ENCODE data around the gene NFIB.

NFIB gene

DNA sequence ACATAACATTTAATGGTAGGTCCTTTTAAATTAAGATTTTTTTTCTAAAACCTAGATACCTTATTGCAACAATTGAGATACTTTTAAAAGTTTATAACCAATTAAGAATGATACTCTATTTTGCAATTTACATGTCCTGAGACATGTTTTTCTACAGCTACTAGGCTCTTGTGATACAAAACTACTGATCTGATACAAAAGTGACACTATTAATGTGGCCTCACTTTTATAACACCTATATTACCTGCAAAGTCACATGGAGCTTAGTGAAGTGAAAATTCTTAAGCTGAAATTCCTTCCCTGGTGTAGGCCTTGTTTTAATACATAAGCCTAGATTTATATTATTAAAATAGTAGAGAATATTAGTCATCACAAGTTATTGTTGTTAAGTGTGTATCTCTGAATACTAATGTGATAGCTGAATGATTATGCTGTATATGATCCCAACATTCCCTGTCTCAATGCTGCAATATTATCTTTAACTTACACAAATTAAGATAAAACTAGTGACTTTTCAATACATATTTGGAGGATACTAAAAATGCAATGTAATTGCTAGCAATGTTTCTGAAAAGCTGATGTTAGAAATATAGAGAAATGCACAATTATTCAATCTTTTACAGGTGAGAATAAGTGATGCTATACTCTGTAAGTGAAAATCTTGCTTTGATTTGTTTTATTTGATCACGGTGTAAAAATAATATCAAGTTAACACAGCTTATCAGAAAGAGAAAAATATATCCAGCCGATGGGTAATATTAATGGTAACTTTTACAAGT is 2.6 kb downstream of the NFIB start:
- Histone ChIP-seq H3K9ac (ENCODE audit: low read depth, low read length, poor library complexity, severe bottlenecking) (no peak overlapping the region), H3K79me2 (ENCODE audit: insufficient read depth, low read length) (no peaks in the 10 kb centered on the region), H3K9me3 (ENCODE audit: insufficient read depth, low read depth, low read length) (no peaks in the 10 kb centered on the region), H3K27me3 (ENCODE audit: insufficient read depth, low read length, poor library complexity, severe bottlenecking) (peaks cover 5% of the 10 kb centered on the region), H3K36me3 (ENCODE audit: insufficient read depth, low read length) (no peaks in the 10 kb centered on the region), H2AFZ (ENCODE audit: low read length) (no peak overlapping the region), H3K9me2 (replicated peaks; ENCODE audit: low read depth, low read length) (no peaks in the 10 kb centered on the region), H3K4me1 (ENCODE audit: insufficient read depth, low read length, poor library complexity, severe bottlenecking) (no peaks in the 10 kb centered on the region), H3F3A (ENCODE audit: low read depth) (no peaks in the 10 kb centered on the region), H3K4me3 (ENCODE audit: low read length, poor library complexity, severe bottlenecking) (no peak overlapping the region), H4K20me1 (ENCODE audit: insufficient read depth, low read length, poor library complexity, severe bottlenecking) (no peaks in the 10 kb centered on the region), H3K4me2 (ENCODE audit: low read depth, low read length, poor library complexity, severe bottlenecking) (no peak overlapping the region)
- TF ChIP-seq, protein P1, sequence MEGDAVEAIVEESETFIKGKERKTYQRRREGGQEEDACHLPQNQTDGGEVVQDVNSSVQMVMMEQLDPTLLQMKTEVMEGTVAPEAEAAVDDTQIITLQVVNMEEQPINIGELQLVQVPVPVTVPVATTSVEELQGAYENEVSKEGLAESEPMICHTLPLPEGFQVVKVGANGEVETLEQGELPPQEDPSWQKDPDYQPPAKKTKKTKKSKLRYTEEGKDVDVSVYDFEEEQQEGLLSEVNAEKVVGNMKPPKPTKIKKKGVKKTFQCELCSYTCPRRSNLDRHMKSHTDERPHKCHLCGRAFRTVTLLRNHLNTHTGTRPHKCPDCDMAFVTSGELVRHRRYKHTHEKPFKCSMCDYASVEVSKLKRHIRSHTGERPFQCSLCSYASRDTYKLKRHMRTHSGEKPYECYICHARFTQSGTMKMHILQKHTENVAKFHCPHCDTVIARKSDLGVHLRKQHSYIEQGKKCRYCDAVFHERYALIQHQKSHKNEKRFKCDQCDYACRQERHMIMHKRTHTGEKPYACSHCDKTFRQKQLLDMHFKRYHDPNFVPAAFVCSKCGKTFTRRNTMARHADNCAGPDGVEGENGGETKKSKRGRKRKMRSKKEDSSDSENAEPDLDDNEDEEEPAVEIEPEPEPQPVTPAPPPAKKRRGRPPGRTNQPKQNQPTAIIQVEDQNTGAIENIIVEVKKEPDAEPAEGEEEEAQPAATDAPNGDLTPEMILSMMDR (conservative IDR thresholded peaks at IDR 0.05; ENCODE audit: low read length): no peak
- TF ChIP-seq EZH2phosphoT487 (IDR thresholded peaks at IDR 0.05; ENCODE audit: borderline replicate concordance): no peak

DNA sequence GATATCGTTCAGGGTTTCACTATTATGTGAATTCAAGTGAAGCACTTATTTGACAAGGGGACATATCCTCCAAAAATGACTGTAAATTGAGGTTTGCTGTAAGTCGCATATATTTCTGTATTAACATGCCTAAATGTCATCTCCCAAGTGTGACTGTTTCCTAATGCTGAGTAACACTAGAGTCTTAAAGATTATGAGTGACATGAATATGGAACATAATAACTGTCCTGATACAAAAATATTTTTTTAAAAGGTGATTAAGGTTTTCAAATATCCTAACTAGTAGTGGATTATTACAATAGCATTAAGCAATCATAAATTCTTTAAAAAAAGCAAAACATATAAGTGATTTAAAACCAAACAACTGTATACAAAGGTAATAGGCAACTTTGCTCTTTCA is 3.6 kb downstream of the NFIB start:
- H3K4me3 ChIP-seq (ENCODE audit: low read length, poor library complexity, severe bottlenecking): no peak overlapping the region
- H3K79me2 ChIP-seq (ENCODE audit: insufficient read depth, low read length): no peaks in the 10 kb centered on the region
- TF ChIP-seq, protein P1 (conservative IDR thresholded peaks at IDR 0.05; ENCODE audit: low read length): no peak
- no peak for TF ChIP-seq EZH2phosphoT487 (IDR thresholded peaks at IDR 0.05; ENCODE audit: borderline replicate concordance)

DNA sequence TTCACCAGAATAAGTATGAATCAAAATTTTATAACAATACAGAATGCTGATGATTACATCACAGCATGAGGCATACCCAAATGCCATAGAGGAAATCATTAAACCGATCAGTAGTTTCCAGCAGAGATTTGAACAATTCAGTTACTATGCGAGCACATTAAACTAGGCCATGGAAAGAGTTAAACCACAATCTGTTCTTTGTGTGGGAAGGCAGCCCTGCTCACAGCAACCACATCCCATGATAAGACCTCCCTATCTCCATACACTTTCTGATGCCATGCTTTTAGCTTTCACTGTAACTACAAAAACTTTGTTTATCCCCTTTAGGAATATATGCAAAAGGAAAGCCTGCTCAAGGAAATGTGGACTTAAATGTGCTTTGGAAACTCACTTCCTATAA is 4.5 kb downstream of the NFIB start:
- H3K4me3 ChIP-seq (ENCODE audit: low read length, poor library complexity, severe bottlenecking): no peak overlapping the region
- no peak for TF ChIP-seq EZH2phosphoT487 (IDR thresholded peaks at IDR 0.05; ENCODE audit: borderline replicate concordance)
- TF ChIP-seq, protein P1 (conservative IDR thresholded peaks at IDR 0.05; ENCODE audit: low read length): no peak
- no peaks in the 10 kb centered on the region for H3K9me2 ChIP-seq (replicated peaks; ENCODE audit: low read depth, low read length)
- H3K9me3 ChIP-seq (ENCODE audit: insufficient read depth, low read depth, low read length): no peaks in the 10 kb centered on the region
- H3K36me3 ChIP-seq (ENCODE audit: insufficient read depth, low read length): no peaks in the 10 kb centered on the region
- no peaks in the 10 kb centered on the region for H3K4me1 ChIP-seq (ENCODE audit: insufficient read depth, low read length, poor library complexity, severe bottlenecking)
- H3K4me2 ChIP-seq (ENCODE audit: low read depth, low read length, poor library complexity, severe bottlenecking): no peak overlapping the region
- no peak overlapping the region for H3K9ac ChIP-seq (ENCODE audit: low read depth, low read length, poor library complexity, severe bottlenecking)
- peaks cover 9% of the 10 kb centered on the region for H3K27me3 ChIP-seq (ENCODE audit: insufficient read depth, low read length, poor library complexity, severe bottlenecking)
- H3K79me2 ChIP-seq (ENCODE audit: insufficient read depth, low read length): no peaks in the 10 kb centered on the region
- H2AFZ ChIP-seq (ENCODE audit: low read length): no peak overlapping the region
- no peaks in the 10 kb centered on the region for H4K20me1 ChIP-seq (ENCODE audit: insufficient read depth, low read length, poor library complexity, severe bottlenecking)
- no peaks in the 10 kb centered on the region for H3F3A ChIP-seq (ENCODE audit: low read depth)

More for the DNA sequence above, 3.6 kb downstream of the NFIB start:
- H3K4me1 ChIP-seq (ENCODE audit: insufficient read depth, low read length, poor library complexity, severe bottlenecking): no peaks in the 10 kb centered on the region
- H3F3A ChIP-seq (ENCODE audit: low read depth): no peaks in the 10 kb centered on the region
- H3K9ac ChIP-seq (ENCODE audit: low read depth, low read length, poor library complexity, severe bottlenecking): no peak overlapping the region
- H3K27me3 ChIP-seq (ENCODE audit: insufficient read depth, low read length, poor library complexity, severe bottlenecking): peaks cover 5% of the 10 kb centered on the region
- H3K36me3 ChIP-seq (ENCODE audit: insufficient read depth, low read length): no peaks in the 10 kb centered on the region
- no peak overlapping the region for H3K4me2 ChIP-seq (ENCODE audit: low read depth, low read length, poor library complexity, severe bottlenecking)
- H4K20me1 ChIP-seq (ENCODE audit: insufficient read depth, low read length, poor library complexity, severe bottlenecking): no peaks in the 10 kb centered on the region
- no peaks in the 10 kb centered on the region for H3K9me2 ChIP-seq (replicated peaks; ENCODE audit: low read depth, low read length)
- H2AFZ ChIP-seq (ENCODE audit: low read length): no peak overlapping the region
- no peaks in the 10 kb centered on the region for H3K9me3 ChIP-seq (ENCODE audit: insufficient read depth, low read depth, low read length)
